Activated T-helper 1 cell treated with Interleukin-2 at 50 U/mL for 16 hours (primary cell): ENCODE results near the gene CENPF.
"Not testable (repeated sequence)": the region's sequence is repeated elsewhere in the genome, so short reads cannot be mapped to it uniquely, and the experiment has no call there.

Experiments used
- DNase-seq: peaks from one replicate; pipeline ENCODE4 v3.0.0-alpha.2; 2020; ENCODE audit warnings: low read depth

Gene CENPF, protein sequence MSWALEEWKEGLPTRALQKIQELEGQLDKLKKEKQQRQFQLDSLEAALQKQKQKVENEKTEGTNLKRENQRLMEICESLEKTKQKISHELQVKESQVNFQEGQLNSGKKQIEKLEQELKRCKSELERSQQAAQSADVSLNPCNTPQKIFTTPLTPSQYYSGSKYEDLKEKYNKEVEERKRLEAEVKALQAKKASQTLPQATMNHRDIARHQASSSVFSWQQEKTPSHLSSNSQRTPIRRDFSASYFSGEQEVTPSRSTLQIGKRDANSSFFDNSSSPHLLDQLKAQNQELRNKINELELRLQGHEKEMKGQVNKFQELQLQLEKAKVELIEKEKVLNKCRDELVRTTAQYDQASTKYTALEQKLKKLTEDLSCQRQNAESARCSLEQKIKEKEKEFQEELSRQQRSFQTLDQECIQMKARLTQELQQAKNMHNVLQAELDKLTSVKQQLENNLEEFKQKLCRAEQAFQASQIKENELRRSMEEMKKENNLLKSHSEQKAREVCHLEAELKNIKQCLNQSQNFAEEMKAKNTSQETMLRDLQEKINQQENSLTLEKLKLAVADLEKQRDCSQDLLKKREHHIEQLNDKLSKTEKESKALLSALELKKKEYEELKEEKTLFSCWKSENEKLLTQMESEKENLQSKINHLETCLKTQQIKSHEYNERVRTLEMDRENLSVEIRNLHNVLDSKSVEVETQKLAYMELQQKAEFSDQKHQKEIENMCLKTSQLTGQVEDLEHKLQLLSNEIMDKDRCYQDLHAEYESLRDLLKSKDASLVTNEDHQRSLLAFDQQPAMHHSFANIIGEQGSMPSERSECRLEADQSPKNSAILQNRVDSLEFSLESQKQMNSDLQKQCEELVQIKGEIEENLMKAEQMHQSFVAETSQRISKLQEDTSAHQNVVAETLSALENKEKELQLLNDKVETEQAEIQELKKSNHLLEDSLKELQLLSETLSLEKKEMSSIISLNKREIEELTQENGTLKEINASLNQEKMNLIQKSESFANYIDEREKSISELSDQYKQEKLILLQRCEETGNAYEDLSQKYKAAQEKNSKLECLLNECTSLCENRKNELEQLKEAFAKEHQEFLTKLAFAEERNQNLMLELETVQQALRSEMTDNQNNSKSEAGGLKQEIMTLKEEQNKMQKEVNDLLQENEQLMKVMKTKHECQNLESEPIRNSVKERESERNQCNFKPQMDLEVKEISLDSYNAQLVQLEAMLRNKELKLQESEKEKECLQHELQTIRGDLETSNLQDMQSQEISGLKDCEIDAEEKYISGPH (N-terminal part only)

DNA sequence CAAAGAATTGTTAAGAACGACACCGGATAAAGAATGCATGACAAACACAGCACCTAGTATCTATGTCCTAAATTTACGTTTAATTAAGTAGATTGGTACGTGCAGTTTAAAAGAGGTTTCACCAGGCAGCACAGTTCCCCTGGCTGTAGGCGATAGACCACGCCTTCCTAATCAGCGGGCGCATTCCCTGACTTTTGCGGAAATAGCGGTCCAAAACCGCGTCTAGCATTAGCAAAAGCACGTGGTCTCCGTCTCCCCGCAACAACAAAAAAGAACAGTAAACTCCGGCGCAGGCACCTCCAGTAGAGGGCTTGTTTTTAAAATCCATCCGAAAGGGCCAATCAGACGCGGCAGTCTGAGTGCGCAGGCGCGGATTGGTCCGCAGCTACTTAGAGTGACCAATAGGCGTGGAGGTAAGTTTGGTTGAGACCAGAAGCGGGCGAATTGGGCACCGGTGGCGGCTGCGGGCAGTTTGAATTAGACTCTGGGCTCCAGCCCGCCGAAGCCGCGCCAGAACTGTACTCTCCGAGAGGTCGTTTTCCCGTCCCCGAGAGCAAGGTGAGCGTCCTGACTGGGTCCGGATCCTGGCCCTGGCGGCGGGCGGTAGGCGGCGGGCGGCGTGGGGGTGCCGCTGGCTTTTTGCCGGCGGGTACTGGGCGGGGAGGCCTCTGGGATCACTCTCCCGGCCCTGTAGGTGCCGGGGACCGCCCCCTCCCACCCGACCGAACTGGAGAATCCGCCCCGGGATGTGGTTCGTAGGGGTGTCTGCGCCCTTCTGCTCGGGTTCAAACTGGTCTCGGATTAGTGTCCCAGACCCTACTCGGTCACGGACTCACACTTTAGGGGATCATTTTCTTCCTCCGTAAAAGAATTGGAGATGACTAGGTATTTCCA, at the start of gene CENPF:
CENPF (plus strand) TSS at position 432 of the 894 bp plus-strand sequence. CDS start 10,560 bp downstream, outside the sequence.
- DNase-seq, result peak; percentile 83

DNA sequence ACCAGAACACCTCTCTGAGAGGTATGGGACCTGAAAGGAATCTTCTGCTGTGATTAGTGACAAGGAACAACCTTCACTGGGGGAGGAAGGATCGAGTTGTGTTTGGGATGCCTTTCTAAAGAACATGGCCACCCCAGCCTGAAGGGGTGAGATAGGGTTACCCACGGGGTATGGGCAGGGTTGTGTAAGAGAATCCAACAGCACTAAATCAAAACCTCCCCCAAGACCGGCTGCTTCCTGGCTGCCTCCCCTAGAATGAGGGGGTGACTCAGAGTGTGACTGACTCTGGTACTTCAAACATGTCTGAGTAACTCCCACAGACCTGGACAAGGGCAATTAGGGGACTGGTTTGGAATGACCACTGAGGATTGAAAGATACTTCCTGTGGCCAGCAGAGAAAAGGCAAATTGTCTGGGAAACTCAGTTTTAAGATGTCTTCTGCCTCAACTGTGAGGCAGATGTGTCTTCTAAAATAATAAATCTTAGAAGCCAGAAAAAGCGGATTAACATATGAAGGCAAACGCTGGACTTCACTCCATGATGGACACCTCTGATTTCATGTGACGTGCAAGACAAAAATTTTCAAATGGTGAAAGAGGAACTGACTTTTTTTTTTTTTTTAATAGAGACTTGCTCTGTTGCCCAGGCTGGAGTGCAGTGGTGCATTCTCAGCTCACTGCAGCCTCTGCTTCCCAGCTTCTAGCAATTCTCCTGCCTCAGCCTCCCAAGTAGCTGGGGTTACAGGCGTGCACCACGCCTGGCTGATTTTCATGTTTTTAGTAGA, 44.9 kb upstream of the CENPF start:
- no peak for DNase-seq

DNA sequence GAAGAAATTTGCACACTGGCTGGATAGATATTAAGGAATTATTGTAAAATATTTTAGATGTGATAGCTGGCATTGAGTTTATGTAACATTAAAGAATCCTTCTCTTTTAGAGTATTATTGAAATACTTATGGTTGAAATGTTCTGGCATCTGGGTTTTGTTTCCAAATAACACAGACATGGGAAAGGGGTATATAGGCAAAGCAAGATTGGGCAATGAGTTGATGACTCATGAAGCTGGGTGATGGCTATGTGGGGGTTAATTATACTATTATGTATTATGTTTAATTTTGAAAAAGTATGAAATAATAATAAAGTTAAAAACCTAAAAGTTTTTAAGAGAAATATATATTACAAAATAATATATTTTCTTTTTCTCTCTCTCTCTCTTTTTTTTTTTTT, 39.1 kb upstream of the CENPF start:
- DNase-seq, result no peak

DNA sequence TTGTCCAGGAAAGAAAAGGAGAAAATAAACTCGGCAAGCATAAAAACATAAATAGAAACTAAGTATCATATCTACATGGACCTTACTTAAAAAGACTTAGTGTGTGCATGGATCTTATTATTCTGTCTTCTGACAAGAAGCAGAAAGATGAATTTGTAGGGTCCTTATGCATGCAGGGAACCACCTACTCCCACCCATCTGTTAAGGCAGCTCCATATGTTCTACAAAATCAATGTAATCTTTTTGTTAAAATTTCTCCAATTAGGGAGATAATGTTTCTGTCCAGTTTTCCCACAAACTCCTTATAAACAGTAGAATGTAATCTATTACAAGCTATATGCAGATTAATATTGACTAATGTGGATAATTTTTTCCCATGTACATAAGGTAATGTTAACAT, 37.7 kb upstream of the CENPF start:
- no peak for DNase-seq

DNA sequence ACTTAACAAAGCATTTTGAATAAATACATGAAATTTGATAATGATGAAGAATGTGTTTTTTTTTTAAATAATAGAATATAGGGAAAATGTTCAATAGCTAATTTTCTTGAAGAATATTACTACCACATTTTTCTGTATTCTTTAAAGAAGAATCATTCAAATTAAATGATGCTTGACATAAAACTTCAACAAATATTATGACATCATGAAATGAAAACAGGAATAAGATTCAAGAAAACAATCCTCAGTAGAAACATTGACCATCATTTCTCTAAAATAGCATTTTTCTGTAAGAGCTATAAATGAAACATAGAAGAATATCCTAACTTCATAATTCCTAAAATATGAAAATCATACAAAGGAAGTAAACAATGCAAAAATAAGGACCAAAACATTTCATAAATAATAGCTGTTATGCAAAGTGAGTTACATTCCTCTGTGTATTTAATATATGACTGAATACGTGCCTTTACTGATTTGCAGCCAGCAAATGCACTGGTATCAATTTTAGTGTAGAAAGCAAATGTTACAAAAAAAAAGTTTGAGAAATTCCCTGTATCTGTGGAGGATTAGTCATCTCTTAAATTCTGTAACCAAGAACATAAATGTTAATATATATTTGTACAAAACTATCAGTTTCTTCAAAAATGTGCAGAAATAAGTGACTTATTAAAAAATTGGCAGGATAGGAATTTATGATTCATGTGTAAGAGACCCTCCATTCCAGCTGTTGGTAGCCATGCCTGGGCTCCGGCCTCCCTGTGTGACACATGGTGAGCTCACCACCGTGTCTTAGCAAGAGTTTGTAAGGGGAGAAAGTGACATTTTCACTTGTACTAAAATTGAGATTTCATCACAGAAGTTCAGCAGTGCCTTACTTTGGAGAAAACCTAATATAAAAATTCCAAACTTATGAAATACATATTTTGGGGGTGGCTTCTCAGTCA, 36.6 kb upstream of the CENPF start:
- no peak for DNase-seq

DNA sequence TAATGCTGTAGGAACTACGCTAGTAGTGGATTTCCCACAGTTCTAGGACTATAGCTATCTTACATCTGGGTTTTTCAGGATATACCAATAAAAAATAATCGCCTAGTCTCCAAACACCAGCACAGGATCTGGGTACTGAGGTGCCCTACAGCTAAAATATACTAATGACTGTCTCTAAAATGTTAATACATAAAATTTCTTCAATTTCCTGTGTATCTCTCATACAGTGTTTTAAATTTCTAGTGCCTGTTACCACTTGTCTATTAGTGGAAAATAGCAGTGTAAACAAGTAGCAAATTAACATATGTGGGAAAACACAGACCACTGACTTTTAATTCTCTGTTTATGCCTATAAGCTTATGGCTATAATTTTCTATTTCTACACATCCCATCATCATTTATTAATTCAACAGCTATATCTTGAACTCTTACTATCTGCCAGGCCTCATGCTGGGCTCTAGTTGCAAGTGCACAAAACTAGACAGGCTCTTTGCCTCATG, 35.5 kb upstream of the CENPF start:
- DNase-seq, result no peak

DNA sequence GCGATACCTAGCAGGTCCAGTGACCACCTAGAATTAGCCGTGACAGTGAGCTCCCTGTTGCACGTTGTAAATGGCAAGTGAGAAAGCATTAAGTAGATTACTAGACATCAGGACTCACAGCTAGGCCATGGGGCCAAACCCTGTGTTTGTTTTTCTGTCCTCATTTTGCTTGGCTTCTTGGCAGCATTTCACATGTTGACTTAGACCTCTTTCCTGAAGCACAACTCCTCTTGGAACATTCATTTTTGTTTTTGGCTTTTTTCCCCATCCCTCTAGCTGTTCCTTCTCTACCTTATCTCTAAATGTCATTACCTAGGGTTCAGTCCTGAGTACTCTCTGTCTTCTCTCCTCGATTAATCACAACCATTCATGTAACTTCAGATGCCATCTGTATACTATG, 34.7 kb upstream of the CENPF start:
- DNase-seq, result no peak

DNA sequence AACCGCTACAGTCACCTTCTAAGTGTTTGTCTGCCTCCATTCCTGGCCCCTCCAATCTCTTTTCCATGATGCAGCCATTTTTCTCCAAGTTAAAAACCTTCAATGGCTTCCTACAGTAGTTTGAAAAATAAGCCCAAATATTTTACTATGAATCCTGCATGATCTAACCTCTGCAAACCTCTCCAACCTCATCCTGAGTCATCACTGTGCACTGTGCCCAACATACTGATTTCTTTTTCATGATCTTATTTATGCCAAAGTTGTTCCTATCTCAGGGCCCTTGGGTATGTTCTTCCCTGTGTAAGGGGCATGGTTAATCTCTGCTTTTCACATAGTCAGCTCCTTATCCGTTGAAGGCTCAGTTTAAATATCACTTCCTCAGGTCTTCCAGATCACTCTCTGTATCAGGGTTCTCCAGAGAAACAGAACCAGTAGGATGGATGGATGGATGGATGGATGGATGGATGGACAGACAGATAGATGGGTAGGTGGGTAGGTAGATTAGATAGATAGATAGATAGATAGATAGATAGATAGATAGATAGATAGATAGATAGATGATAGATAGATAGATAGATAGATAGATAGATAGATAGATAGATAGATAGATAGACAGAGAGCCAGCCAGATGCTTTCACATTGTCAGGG, 33.5 kb upstream of the CENPF start:
- DNase-seq, result no peak

DNA sequence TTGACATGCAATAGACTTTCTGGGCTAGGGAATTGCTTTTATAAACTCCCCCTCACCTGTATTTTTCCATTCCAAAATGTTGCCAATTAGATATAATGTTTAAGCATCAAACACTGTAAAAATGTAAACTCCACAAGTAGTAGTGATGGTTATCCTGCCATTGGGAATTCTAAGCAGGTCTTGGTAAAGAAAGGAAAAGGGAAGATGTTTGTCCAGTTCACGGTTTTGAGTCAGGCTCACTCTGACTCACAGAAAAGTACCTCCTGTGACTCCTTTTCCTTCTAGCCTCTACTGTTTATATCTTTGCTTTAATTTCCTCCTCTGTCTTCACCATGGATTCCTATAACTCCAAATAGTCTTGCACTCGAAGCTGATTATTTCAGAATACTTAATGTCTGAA, 32.6 kb upstream of the CENPF start:
- no peak for DNase-seq

DNA sequence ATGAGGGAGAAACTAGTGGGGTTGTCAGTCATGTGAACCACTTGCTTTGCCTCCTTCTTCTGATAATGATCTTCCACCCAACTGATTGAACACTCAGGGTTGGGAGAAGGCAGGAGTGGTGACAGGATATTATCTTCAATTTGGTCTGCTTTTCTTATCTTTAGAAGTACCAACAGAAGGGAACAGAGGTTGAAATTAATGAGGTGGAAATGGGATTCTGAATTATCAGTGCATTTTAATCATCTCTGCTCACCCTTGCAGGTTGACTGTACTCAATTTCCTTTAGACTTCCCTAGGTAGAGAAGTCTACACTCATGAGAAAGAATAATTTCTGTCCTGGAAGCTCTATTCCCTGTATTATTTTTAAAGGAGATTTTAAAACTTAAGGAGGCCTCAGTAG, 31.7 kb upstream of the CENPF start:
- DNase-seq, result no peak

DNA sequence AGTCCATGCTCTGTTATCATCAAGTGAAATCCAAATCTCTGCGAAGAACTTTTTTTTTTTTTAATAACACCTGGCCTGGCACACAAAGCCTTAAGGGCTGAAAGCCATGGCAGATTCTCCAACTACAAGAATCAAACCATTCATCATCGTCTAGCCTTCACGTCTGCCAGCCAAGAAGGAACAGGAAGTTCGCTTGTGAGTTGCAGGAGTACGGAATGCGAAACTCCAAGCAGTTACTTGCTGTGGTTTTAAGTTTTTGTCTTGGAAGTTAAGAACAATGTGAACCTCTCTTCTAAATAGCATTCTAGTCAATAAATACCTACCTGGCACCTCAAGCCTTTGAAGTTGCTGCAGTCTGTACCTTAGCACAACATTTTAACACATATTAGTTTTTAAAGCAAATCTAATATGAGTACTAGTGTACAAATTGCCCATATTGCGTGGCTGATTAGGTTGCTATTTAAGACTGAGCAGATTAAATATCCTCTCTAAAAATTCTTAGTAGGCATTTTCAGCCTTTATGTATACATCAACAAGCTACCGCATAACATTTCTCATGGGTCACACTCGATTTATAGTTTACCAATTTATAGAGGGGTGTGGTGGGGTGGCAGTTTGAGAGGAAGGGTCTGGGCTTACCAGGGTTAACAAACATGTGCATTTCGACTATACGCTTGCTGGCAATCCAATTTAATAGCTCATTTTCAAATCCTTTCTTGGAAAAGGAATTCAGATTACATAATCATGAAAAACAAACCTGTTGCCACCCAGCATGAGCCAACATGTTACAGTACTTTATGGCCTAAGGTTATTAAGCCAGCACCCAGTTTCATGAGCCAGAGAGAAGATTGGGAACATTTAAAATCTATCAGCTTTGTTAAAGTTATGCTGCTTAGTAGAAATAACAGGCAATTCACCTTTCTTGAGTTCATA, 29.3 kb upstream of the CENPF start:
- no peak for DNase-seq

DNA sequence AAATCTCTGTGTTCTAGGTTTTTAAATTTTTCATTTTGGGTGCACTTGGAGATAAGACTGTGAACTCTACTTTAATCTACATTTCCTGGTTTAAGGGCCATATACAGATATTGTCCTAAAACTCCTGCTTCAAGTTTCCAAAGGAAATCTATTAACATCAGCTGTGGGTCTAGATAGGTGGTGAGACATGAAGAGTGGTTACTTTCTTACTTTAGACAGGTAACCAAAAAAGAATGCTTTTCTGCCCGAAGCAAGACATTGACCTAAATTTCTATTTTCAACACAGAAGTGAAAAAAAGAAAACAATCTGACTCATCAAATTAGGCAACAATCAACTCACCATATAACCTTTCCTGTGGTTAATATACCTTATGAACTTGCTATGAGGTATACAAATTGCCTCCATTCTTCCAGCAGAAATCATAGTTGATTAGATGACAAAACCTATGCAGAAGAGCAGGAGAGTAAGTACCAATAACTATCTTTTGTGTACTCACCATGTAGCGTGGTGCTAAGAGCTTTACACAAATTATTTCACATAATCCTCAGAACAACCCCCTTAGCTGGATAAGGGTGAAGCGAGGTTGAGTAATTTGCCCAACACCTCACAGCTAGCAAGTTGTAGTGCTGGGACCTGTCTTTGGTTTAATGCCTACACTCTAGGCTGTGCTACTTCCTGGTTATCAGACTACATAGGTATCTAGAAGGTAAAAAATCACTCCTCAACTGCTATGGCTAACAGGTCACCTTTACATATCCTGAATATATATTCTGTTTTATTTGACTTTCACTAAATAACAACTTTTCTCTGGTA, 28.2 kb upstream of the CENPF start:
- no peak for DNase-seq

DNA sequence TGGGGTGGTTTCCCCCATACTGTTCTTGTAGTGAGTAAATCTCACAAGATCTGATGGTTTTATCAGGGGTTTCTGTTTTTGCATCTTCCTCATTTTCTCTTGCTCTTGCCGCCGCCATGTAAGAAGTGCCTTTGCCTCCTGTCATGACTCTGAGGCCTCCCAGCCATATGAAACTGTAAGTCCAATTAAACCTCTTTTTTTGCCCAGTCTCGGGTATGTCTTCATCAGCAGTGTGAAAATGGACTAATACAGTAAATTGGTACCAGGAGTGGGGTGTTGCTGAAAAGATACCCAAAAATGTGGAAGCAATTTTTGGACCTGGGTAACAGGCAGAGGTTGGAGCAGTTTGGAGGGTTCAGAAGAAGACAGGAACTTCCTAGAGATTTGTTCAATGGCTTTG, 26.9 kb upstream of the CENPF start:
- not testable (repeated sequence) for DNase-seq

DNA sequence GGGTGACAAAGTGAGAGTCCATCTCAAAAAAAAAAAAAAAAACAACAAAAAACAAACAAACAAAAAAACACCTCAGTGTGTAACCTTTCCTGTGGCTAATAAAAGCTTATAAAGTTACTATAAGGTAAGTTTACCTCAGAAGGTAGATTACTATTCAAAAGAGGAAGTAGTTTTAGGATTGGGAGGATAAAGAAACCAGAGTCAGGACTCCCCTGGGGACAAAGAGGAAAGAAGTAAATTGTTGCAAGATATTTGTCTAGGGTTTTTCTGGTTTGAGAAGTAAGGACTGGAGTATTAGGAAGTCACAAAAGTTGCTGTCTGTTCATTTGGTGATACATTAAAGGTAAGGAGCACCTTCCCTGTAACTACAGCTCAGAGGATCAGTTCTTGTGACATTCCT, 23.8 kb upstream of the CENPF start:
- no peak for DNase-seq

DNA sequence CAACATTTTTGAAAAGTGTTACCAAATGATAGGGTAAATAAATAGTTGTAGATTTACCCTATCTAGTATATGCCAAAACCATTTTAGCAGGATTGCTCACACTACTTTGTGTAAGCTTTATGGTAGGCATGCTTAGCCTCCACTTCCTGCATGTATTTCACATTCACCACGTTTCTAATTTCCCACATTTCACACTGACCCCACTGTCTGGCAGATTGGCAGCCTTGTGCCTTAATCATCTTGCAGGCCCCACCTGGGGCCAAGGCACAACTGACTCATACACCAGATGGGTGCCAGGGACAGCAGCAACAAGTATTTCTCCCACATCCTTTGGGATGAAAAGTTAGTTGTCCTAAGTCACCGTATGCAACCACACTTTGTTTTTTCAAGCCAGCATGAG, 21.2 kb upstream of the CENPF start:
- DNase-seq, result no peak

DNA sequence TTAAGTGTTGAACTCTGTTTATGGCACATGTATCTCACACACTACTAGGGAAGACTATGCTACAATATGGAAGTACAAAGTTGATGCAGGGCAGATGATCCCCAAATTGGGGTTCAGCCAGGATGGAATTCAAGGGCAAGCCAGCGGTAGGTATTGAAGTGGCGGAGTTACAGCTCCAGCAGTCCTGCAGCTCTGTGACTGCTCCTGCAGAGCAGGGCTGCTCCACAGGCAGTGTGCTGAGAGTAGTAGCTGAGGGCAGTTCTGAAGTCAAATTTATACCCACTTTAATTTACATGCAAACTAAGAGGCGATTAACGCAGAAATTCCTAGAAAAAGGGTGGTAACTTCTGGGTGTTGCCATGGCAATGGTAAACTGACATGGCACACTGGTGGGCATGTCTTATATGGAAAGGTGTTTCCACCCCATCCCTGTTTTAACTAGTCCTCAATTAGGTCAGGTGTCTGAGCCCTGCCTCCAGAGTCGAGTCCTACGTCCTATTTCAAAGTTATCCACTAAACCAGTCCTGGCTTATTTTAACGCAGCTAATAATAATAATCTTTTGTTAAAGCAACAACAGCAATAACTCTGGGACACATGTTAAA, 20.6 kb upstream of the CENPF start:
- no peak for DNase-seq
